ENCODE results near the gene ZNF804A. TPM values are rescaled to one million over a fixed set of nuclear protein-coding genes. Genes with fewer than 3 reads are reported as not detected.

ZNF804A gene
- polyA plus RNA-seq, 4 donors = 0.52 to 2.5 (median 1.6) TPM

- no peak for DNase-seq (ENCODE audit: low read depth in 4 of 4, low spot score in 3 of 4)
These were observed 322.2 kb downstream of the ZNF804A start for GRCh38 chr2:184920451-184920965.

GRCh38 chr2:184921676-184922075 lies 323.3 kb downstream of the ZNF804A start:
- no peak for DNase-seq (ENCODE audit: low read depth in 4 of 4, low spot score in 3 of 4)

- DNase-seq (ENCODE audit: low read depth in 4 of 4, low spot score in 3 of 4) = no peak
These were observed 325.4 kb downstream of the ZNF804A start for GRCh38 chr2:184923751-184924150.

- no peak for DNase-seq (ENCODE audit: low read depth in 4 of 4, low spot score in 3 of 4)
These were observed 328.7 kb downstream of the ZNF804A start for GRCh38 chr2:184927040-184927439.

- no peak for DNase-seq (ENCODE audit: low read depth in 4 of 4, low spot score in 3 of 4)
These were observed 338.4 kb downstream of the ZNF804A start for GRCh38 chr2:184936761-184937160.

- DNase-seq (ENCODE audit: low read depth in 4 of 4, low spot score in 3 of 4) = no peak
These were observed 340.1 kb downstream of the ZNF804A start for GRCh38 chr2:184938221-184938985.

GRCh38 chr2:184945326-184945725 lies 347.0 kb downstream of the ZNF804A start:
- no peak for DNase-seq (ENCODE audit: low read depth in 4 of 4, low spot score in 3 of 4)

- no peak for DNase-seq (ENCODE audit: low read depth in 4 of 4, low spot score in 3 of 4)
These were observed 347.5 kb downstream of the ZNF804A start for GRCh38 chr2:184945824-184946223.

- DNase-seq (ENCODE audit: low read depth in 4 of 4, low spot score in 3 of 4) = no peak
These were observed 358.5 kb downstream of the ZNF804A start for GRCh38 chr2:184956856-184957255.

GRCh38 chr2:184971546-184972068 lies 373.3 kb downstream of the ZNF804A start:
- DNase-seq (ENCODE audit: low read depth in 4 of 4, low spot score in 3 of 4) = no peak
